AML-193 (cell line): ENCODE results near the gene TMEM176A.

Experiments used
- DNase-seq, 2 experiments: peaks; one replicate each; lab custom pipeline; 2025; lab: John Stamatoyannopoulos, UW

TMEM176A gene

DNA sequence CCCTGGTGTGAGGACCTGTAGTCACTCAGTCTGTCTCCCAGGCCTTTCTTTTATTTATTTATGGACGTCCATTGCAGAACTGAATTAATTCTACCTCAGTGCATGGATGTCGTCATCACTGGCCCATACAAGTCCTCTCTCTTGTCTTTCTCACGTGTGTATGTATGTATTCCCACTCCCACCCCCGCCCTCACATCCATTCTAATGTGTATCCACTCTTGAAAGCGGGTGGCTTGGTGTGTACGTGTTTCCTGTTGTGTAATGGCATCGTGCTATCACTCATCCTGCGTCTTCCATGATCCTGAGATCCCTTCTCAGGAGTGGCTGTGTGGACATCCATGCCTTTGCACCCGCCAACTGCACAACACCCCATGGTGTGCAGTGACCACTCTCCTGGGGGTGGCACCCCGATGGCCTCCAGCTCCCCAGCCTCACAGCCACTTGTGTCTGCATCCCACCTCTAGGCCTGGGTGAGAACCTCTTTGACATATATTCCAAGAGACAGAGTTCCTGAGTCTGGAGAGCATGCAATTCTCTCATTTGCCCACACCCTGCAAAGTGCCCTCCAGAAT is 48.7 kb downstream of the TMEM176A start:
- no peak for DNase-seq

DNA sequence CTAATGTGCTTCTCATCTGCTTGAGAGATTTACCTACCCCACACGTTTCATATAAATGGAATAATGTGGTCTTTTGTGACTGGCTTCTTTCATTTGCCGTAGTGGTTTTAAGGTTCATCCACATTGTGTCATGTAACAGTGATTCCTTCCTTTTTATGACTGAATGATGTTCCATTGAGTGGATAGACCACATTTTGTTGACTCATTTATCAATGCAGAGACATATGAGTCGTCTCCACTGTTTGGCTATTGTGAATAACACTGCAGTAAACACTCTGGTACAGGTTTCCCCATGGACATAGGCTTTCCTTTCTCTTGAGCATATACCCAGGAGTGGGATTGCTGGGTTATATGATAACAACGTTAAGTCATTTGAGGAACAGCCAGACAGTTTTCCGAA is 49.7 kb downstream of the TMEM176A start:
- no peak for DNase-seq

DNA sequence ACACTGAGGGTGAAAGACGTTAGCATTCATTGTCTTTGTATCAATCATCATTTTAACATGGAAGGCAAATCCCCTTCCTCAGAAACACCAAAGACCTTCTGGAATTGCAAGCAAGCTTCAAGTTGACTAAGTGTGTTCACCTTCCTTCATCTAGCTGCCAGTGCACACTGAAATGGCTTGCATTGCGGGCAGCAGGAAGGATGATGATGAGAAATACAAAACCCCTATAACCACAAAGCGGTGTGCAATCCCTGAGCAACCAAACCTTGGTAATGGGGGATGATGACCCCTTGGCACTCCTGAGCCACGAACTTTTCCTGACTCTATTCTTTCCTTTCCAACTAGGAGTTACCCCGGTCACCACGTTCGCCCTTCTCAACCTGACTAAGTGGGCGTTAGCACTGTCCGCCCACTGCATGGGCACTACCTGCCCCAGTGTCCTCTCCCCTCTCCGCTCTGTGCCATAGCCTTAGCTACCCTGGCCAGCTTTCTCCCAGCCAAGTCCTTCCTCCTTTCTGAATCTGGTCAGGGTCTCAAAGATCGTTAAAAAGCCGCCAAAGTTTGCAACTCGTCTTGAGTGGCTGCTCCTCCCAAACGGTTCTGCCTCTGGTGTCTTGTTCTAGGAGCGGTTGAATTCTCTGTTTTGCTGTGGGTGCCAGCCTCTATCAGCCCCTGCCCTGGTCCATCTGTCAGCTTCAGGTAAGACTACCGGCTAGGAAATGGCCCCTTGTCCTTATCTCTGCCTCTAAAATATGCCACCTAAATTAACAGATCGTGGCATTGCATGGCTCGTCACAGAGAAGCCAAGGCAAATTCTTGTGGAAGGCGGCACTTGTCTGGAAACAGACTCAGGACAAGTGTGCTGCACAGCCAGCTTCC is 51.2 kb downstream of the TMEM176A start:
- DNase-seq, result no peak

DNA sequence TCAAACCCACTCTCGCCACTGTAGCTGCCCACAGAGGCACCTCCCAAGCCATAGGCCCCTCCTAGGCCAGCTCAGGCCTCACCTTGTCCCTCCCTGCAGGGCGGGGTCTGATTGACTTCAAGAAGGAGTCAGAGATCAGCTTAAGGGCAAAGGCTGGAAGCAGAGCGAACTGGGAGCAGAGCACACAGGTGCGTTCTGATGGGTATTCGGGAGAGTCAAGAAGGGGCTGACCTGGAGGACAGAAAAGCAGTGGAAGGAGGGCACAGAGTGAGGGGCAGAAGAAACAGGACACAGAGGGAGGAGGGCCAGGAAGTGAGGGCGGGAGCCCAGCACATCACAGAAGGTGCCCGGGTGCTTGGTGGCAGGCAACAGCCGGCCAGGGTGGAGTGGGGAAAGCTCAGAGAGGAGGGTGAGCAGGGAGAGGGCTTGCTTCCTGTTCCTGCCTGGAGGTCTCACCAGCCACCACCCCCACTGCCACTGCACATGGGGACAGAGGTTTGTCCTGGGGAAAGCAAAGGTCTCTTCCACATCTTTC is 51.9 kb downstream of the TMEM176A start, which contains the start of gene AOC1:
TSS of gene AOC1 (plus strand) at position 147 of the 535 bp plus-strand sequence. CDS start 3,954 bp downstream, outside the sequence.
- DNase-seq, result no peak

DNA sequence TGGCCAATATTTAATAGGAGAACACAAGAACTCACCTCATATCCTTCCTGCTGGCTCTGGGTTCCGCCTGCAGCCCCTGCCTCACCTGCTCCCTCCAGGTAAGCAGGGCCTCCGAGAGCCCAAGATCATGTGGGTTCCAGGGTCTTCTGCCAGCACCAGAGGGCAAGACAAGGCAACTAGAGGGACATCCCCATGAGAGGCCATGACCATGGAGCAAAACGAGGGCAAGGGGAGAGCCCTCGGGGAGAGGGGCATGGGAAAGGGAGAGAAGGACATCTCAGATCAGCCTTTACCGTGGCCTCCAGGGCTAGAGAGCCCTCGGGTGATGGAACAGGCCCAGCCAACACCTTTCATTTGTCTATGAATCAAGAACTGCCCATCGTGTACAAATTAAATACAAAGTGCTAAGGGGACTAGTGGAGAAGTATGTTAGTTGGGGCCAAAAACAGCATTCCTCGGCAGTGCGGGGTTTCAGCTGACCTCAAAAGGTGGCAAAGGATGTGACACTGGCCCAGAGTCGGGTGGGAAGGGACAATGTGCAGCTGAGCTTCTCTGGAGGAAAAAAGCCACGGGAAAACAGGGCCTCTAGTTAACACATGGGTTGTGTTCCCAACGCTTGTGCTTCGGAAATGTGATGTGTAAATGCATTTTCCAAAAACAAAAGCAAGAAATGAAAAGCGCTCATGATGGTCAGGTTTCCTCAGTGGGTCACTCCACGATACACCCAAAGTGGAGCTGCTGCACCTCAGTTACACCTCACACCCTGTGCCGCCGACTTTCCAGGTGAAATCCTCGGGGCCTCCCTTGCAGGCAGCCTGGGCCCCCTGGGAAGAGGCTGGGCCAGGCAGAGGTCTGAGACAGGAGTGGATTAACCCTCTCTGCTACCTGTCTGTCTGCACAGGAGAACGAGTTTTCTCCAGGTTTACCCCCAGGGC is 53.8 kb downstream of the TMEM176A start:
- no peak for DNase-seq
